SU-DHL-6 (cell line): ENCODE measurements around the gene SAA2.

Source experiments
- H2AFZ ChIP-seq: fragments of 200-600 bp; sonication (generic); 2 replicates; pipeline ENCODE4 v1.6.1; 2014; ENCODE audit warnings: low read depth, mild to moderate bottlenecking, moderate library complexity, mixed read lengths, antibody characterized with exemption, low read length; ENCODE audit not compliant: severe bottlenecking
- H3F3A ChIP-seq: fragments of 200-600 bp; shearing (Covaris generic); 2 replicates; pipeline ENCODE4 v1.6.0; 2016; ENCODE audit warnings: antibody characterized with exemption, mild to moderate bottlenecking; ENCODE audit not compliant: insufficient read depth
- H3K27ac ChIP-seq: fragments of 200-600 bp; sonication (generic); 2 replicates; pipeline ENCODE4 v1.5.1; 2016; ENCODE audit warnings: low read depth, mild to moderate bottlenecking, low read length, moderate library complexity, mixed read lengths
- H3K27me3 ChIP-seq: fragments of 200-600 bp; sonication (generic), shearing (Covaris generic); 2 replicates; pipeline ENCODE4 v1.6.0; 2014; ENCODE audit warnings: mild to moderate bottlenecking, low read length
- H3K36me3 ChIP-seq: fragments of 200-600 bp; sonication (generic); 2 replicates; pipeline ENCODE4 v1.6.1; 2014; ENCODE audit warnings: mild to moderate bottlenecking, low read length, mixed read lengths
- H3K4me2 ChIP-seq: fragments of 300-600, 200-600 bp; shearing (Covaris generic), sonication (generic); 2 replicates; pipeline ENCODE4 v1.6.0; 2014; ENCODE audit warnings: low read length, low read depth, mild to moderate bottlenecking; ENCODE audit not compliant: poor library complexity, severe bottlenecking
- H3K4me3 ChIP-seq: fragments of 200-600 bp; sonication (generic); 2 replicates; pipeline ENCODE4 v1.5.1; 2014; ENCODE audit warnings: antibody characterized with exemption, low read length, mild to moderate bottlenecking, mixed read lengths; ENCODE audit not compliant: insufficient read depth, poor library complexity, severe bottlenecking
- H3K79me2 ChIP-seq: fragments of 200-600 bp; sonication (generic); 2 replicates; pipeline ENCODE4 v1.6.1; 2014; ENCODE audit warnings: mild to moderate bottlenecking, low read length, moderate library complexity; ENCODE audit not compliant: insufficient read depth
- H3K9ac ChIP-seq: fragments of 200-600 bp; sonication (generic); 2 replicates; pipeline ENCODE4 v1.7.0; 2014; ENCODE audit warnings: mild to moderate bottlenecking, low read length
- H3K9me2 ChIP-seq: fragments of 200-600 bp; sonication (generic); replicated peaks from 2 replicates; pipeline ENCODE4 v1.6.1; 2014; ENCODE audit warnings: low read length; ENCODE audit not compliant: insufficient read depth
- H3K9me3 ChIP-seq: fragments of 200-600 bp; sonication (generic); 2 replicates; pipeline ENCODE4 v1.6.1; 2014; ENCODE audit warnings: low read length, mixed read lengths; ENCODE audit not compliant: insufficient read depth
- H4K20me1 ChIP-seq: fragments of 200-600 bp; sonication (generic); 2 replicates; pipeline ENCODE4 v1.6.1; 2014; ENCODE audit warnings: low read depth, mild to moderate bottlenecking, antibody characterized with exemption, low read length, moderate library complexity, mixed read lengths
- EZH2phosphoT487 ChIP-seq: fragments of 200-600 bp; sonication (generic), shearing (Covaris generic); conservative IDR thresholded peaks from 2 replicates; pipeline ENCODE4 v1.6.1; 2018; ENCODE audit warnings: mild to moderate bottlenecking, antibody characterized with exemption, low read length, moderate library complexity, mixed read lengths
- TF ChIP-seq, protein P1 (sequence below): fragments of 200-600 bp; sonication (generic); IDR thresholded peaks from one replicate; pipeline ENCODE4 v1.5.1; 2017; ENCODE audit warnings: antibody characterized with exemption, mild to moderate bottlenecking, low read length, moderate library complexity; ENCODE audit not compliant: insufficient read depth, poor library complexity, severe bottlenecking

Gene SAA2

GRCh38 chr11:18243783-18244362 is 4.6 kb downstream of the SAA2 start:
- H3K27me3 ChIP-seq = no peaks in the 10 kb centered on the region
- H3K9me2 ChIP-seq = no peaks in the 10 kb centered on the region
- peak overlapping the region; percentile 70 for H2AFZ ChIP-seq
- H3K79me2 ChIP-seq = no peaks in the 10 kb centered on the region
- H3K4me2 ChIP-seq = no peak overlapping the region
- no peak overlapping the region for H3K27ac ChIP-seq
- no peak overlapping the region for H3K4me3 ChIP-seq
- no peaks in the 10 kb centered on the region for H3F3A ChIP-seq
- TF ChIP-seq, protein P1, sequence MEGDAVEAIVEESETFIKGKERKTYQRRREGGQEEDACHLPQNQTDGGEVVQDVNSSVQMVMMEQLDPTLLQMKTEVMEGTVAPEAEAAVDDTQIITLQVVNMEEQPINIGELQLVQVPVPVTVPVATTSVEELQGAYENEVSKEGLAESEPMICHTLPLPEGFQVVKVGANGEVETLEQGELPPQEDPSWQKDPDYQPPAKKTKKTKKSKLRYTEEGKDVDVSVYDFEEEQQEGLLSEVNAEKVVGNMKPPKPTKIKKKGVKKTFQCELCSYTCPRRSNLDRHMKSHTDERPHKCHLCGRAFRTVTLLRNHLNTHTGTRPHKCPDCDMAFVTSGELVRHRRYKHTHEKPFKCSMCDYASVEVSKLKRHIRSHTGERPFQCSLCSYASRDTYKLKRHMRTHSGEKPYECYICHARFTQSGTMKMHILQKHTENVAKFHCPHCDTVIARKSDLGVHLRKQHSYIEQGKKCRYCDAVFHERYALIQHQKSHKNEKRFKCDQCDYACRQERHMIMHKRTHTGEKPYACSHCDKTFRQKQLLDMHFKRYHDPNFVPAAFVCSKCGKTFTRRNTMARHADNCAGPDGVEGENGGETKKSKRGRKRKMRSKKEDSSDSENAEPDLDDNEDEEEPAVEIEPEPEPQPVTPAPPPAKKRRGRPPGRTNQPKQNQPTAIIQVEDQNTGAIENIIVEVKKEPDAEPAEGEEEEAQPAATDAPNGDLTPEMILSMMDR = peak; percentile 92
- no peak for TF ChIP-seq EZH2phosphoT487
- no peak overlapping the region for H3K9ac ChIP-seq
- no peaks in the 10 kb centered on the region for H4K20me1 ChIP-seq
- no peaks in the 10 kb centered on the region for H3K36me3 ChIP-seq
- H3K9me3 ChIP-seq = no peaks in the 10 kb centered on the region

DNA sequence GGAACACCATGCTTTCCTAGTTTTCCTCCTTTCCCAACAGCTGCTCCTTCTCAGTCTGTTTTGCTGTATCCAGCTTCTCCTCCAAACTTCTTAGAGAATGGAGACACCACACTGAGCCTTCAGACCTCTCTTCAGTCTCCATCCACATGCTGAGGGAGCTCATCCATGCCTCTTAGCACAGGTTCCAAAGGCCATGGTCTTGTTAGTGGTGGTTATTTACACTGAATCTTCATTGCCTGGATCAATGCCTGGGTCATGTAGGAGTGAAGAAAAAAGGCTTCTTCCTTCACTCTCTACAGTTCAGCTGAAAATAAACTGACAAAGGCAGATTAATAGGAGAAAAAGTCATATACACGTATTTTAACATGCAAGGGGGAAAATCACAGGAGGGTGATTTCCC is 8.8 kb downstream of the SAA2 start:
- Histone ChIP-seq H3F3A (no peaks in the 10 kb centered on the region), H3K36me3 (no peaks in the 10 kb centered on the region), H3K9me3 (no peaks in the 10 kb centered on the region), H3K27me3 (no peaks in the 10 kb centered on the region), H4K20me1 (no peaks in the 10 kb centered on the region), H3K9me2 (no peaks in the 10 kb centered on the region), H3K4me3 (no peak overlapping the region), H3K79me2 (no peaks in the 10 kb centered on the region), H2AFZ (no peak overlapping the region), H3K27ac (no peak overlapping the region), H3K9ac (no peak overlapping the region), H3K4me2 (no peak overlapping the region)
- TF ChIP-seq, protein P1 = no peak
- no peak for TF ChIP-seq EZH2phosphoT487

DNA sequence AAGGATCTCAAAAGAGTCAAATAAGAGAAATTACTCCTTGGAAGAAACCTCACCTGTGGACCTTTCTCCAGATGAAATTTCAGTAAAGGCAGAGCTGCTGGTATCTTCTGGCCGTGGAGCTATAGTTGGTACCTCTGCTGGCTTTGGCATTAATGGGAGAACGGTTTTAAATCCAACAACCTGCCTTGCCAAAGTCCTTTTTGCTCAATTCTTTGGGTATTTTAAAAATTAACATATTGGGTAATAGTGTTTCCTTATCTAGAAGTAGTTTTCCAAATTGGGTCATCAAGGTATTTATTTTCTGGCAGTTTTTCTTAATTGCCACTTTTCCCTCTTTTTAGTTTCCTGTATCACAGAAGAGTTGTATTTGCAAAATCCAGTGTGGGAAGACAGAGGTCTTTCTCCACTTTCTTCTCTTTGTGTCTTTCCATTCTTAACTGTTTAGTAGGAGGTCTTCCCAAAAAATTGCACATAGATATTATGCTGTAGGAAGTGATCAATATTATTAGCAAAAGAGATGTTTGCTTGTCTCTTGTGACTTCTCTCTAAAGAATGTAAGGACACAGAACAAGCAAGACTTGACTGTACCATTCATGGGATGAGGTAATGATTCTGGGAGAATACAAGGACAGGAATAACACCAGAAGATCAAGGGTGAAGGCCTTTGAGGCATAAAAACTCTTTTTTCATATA is 11.7 kb downstream of the SAA2 start, which contains the start of gene SAA4:
Gene SAA4 (minus strand): TSS at position 139 of the 693 bp plus-strand sequence. CDS start 876 bp downstream, outside the sequence.
- H3K9me3 ChIP-seq = no peaks in the 10 kb centered on the region
- TF ChIP-seq, protein P1 = no peak
- TF ChIP-seq EZH2phosphoT487 = no peak
- no peaks in the 10 kb centered on the region for H3F3A ChIP-seq
- H4K20me1 ChIP-seq = no peaks in the 10 kb centered on the region
- H3K4me3 ChIP-seq = no peak within 1 kb of the TSS
- no peak within 1 kb of the TSS for H3K9ac ChIP-seq
- no peak within 1 kb of the TSS for H2AFZ ChIP-seq
- no peaks in the 10 kb centered on the region for H3K36me3 ChIP-seq
- no peak within 1 kb of the TSS for H3K27ac ChIP-seq
- no peaks in the 10 kb centered on the region for H3K27me3 ChIP-seq
- H3K79me2 ChIP-seq = no peaks in the 10 kb centered on the region
- H3K9me2 ChIP-seq = no peaks in the 10 kb centered on the region
- H3K4me2 ChIP-seq = no peak within 1 kb of the TSS
